CD4-positive, alpha-beta T cell (primary cell): ENCODE measurements around the gene PCCA. TPM values are rescaled to one million over a fixed set of nuclear protein-coding genes. Genes with fewer than 3 reads are reported as not detected.

Source experiments
- ATAC-seq: fragments of 200-7000 bp; cut with Tn5 transposase; one replicate; pipeline ENCODE4 v1.10.0; 2022; ENCODE audit warnings: mild to moderate bottlenecking; ENCODE audit not compliant: poor library complexity
- CTCF ChIA-PET: fragments of 350-600 bp; sonication (Branson Sonifier 250); formaldehyde crosslinking; loops from one replicate; lab custom pipeline; 2021; ENCODE audit warnings: antibody characterized with exemption, inconsistent platforms; lab: Charles Lee
- POLR2A ChIA-PET: fragments of 350-600 bp; sonication (Branson Sonifier 250); formaldehyde crosslinking; loops from one replicate; lab custom pipeline; 2021; ENCODE audit warnings: antibody characterized with exemption, inconsistent platforms; lab: Charles Lee
- DNase-seq, 14 experiments: peaks; one replicate each; pipeline ENCODE4 v3.0.0-alpha.2; 2013 to 2020; ENCODE audit warnings: mixed read lengths in 2 of 14
- H3K27ac ChIP-seq, 2 donors: one replicate each; pipeline versions ENCODE4 v1.5.1 to v1.7.0; 2013; ENCODE audit warnings: low read length in 2 of 2, low read depth in 1 of 2, mild to moderate bottlenecking in 1 of 2
- H3K27me3 ChIP-seq, 2 experiments: 1 replicate in 1 of 2; 2 replicates in 1 of 2; pipeline versions ENCODE4 v1.6.1 to v1.7.0; 2013; ENCODE audit warnings: low read length in 2 of 2, control low read depth in 1 of 2, mild to moderate bottlenecking in 1 of 2, moderate library complexity in 1 of 2; ENCODE audit not compliant: insufficient read depth in 2 of 2, control insufficient read depth in 1 of 2
- H3K36me3 ChIP-seq: one replicate; pipeline ENCODE4 v1.6.1; 2013; ENCODE audit warnings: low read length, control low read depth; ENCODE audit not compliant: insufficient read depth
- H3K4me1 ChIP-seq: one replicate; pipeline ENCODE4 v1.6.1; 2013; ENCODE audit warnings: low read length, control low read depth; ENCODE audit not compliant: insufficient read depth
- H3K4me3 ChIP-seq: one replicate; pipeline ENCODE4 v1.5.1; 2013; ENCODE audit warnings: mild to moderate bottlenecking, low read length, moderate library complexity
- H3K9me3 ChIP-seq, 2 experiments: 1 replicate in 1 of 2; 2 replicates in 1 of 2; pipeline versions ENCODE4 v1.6.1 to v1.7.0; 2013; ENCODE audit warnings: low read length in 2 of 2, mild to moderate bottlenecking in 2 of 2, control low read depth in 1 of 2, moderate library complexity in 1 of 2; ENCODE audit not compliant: control insufficient read depth in 1 of 2, insufficient read depth in 1 of 2
- H3K27ac Mint-ChIP-seq: one replicate; pipeline ENCODE4 v1.8.0; 2020; ENCODE audit warnings: mixed read lengths
- H3K27me3 Mint-ChIP-seq: one replicate; pipeline ENCODE4 v1.8.0; 2021; ENCODE audit warnings: mixed read lengths
- H3K36me3 Mint-ChIP-seq: one replicate; pipeline ENCODE4 v1.8.0; 2021; ENCODE audit warnings: low read depth, mixed read lengths
- H3K4me1 Mint-ChIP-seq: one replicate; pipeline ENCODE4 v1.8.0; 2021; ENCODE audit warnings: low read depth, mixed read lengths
- H3K4me3 Mint-ChIP-seq: one replicate; pipeline ENCODE4 v1.8.0; 2020; ENCODE audit warnings: mild to moderate bottlenecking, mixed read lengths
- H3K9me3 Mint-ChIP-seq: one replicate; pipeline ENCODE4 v1.8.0; 2020; ENCODE audit warnings: mixed read lengths
- CTCF ChIP-seq: fragments of 200-600 bp; IDR thresholded peaks from one replicate; pipeline ENCODE4 v1.8.0; 2022; ENCODE audit warnings: antibody characterized with exemption, mild to moderate bottlenecking
- intact Hi-C, 2 experiments: fragments of 100-400 bp; cut with DNase I in 1 of 2; cut with micrococcal nuclease in 1 of 2; formaldehyde crosslinking; loops; one replicate each; pipeline versions ENCODE4 v1.15.1 to v1.9.0; 2023 to 2025; cut with DNase I, micrococcal nuclease
- total RNA-seq, 174 experiments: library from RNA in 2 of 174; stranded (reverse) in 2 of 174; gene quantifications; one replicate each; pipeline ENCODE4 v1.2.3 and lab custom pipeline; 2021 to 2026

PCCA gene
- total RNA-seq, 2 experiments from 2014 or later: 4.7 to 5.2 TPM

GRCh38 chr13:100100115-100100879, 11.4 kb downstream of the PCCA start:
- intact Hi-C loops: no loop called here
- no peaks in the 10 kb centered on the region for H3K36me3 ChIP-seq
- TF ChIP-seq CTCF: no peak
- Mint-ChIP-seq H3K4me1 (peaks cover 11% of the 10 kb centered on the region), H3K27me3 (no peaks in the 10 kb centered on the region), H3K4me3 (no peak overlapping the region), H3K36me3 (peaks cover 14% of the 10 kb centered on the region), H3K9me3 (no peaks in the 10 kb centered on the region), H3K27ac (no peak overlapping the region)
- H3K27ac ChIP-seq: no peak overlapping the region
- H3K27me3 ChIP-seq: no peaks in the 10 kb centered on the region
- CTCF ChIA-PET: no interaction called here
- no peak for DNase-seq
- no peak for ATAC-seq
- no peak overlapping the region for H3K4me3 ChIP-seq
- POLR2A ChIA-PET: no interaction called here
- no peaks in the 10 kb centered on the region for H3K4me1 ChIP-seq
- no peaks in the 10 kb centered on the region for H3K9me3 ChIP-seq

GRCh38 chr13:100102042-100102441, 13.1 kb downstream of the PCCA start:
- Histone ChIP-seq H3K4me1 (no peaks in the 10 kb centered on the region), H3K27me3 (no peaks in the 10 kb centered on the region), H3K27ac (no peak overlapping the region), H3K36me3 (no peaks in the 10 kb centered on the region), H3K4me3 (no peak overlapping the region), H3K9me3 (no peaks in the 10 kb centered on the region)
- ChIA-PET POLR2A (interaction anchor here (1.0 kb wide), 1 partner anchor 60 kb away, joined by 4 read pairs; no protein-coding TSS in a partner anchor), CTCF (no interaction called here)
- H3K9me3 Mint-ChIP-seq: no peaks in the 10 kb centered on the region
- no peak overlapping the region for H3K27ac Mint-ChIP-seq
- intact Hi-C loops: no loop called here
- peaks cover 14% of the 10 kb centered on the region for H3K36me3 Mint-ChIP-seq
- no peaks in the 10 kb centered on the region for H3K27me3 Mint-ChIP-seq
- DNase-seq: no peak
- H3K4me3 Mint-ChIP-seq: no peak overlapping the region
- no peak for ATAC-seq
- H3K4me1 Mint-ChIP-seq: peaks cover 11% of the 10 kb centered on the region
- TF ChIP-seq CTCF: no peak

- H3K9me3 ChIP-seq: no peaks in the 10 kb centered on the region
- intact Hi-C loops: no loop called here
- no peak overlapping the region for H3K27ac ChIP-seq
- no peak for DNase-seq
- no peaks in the 10 kb centered on the region for H3K27me3 ChIP-seq
- peaks cover 9% of the 10 kb centered on the region for H3K36me3 Mint-ChIP-seq
- no peaks in the 10 kb centered on the region for H3K4me1 ChIP-seq
- H3K9me3 Mint-ChIP-seq: no peaks in the 10 kb centered on the region
- no peak for ATAC-seq
- H3K36me3 ChIP-seq: no peaks in the 10 kb centered on the region
- H3K4me3 ChIP-seq: no peak overlapping the region
- CTCF ChIA-PET: no interaction called here
- peaks cover 4% of the 10 kb centered on the region for H3K4me1 Mint-ChIP-seq
- TF ChIP-seq CTCF: no peak
- POLR2A ChIA-PET: no interaction called here
- no peaks in the 10 kb centered on the region for H3K27me3 Mint-ChIP-seq
- H3K27ac Mint-ChIP-seq: no peak overlapping the region
- H3K4me3 Mint-ChIP-seq: no peak overlapping the region
Observed at GRCh38 chr13:100106005-100106404, 17.1 kb downstream of the PCCA start.
